ENCODE results near the gene MED27.

The MED27 gene

DNA sequence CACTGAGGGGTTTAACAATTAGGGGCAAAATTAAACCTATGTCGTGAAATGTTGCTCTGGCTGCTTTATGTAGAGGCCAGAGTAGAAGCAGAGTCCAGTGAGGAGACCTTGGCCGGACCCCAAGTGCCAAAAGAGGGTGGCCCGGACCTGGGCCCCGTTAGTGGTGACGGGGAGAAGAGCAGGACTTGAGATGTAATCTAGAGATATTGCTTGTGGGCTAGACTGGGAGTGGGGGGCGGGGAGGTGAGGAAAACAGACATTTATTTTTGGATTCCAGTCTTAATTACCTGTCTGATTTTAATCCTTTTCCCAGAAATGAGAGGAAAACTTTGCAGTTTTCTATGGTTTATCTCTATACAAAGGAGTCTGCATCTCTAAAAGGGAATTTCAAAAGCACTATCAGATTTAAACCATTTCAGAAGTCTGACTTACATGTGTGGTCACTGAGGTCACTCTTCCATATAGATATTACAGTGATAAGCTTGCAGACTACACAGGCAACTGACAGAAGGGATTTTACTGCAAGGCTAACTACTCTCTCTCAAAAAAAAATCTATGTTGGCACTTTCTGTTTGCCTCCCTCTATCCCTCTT is 108.1 kb downstream of the MED27 start:
- peaks cover 3 to 13% (median 11%) of the 10 kb centered on the region in 10 experiments for H3K4me1 ChIP-seq
- H4K20me1 ChIP-seq = peaks cover 0 to 29% (median 9%) of the 10 kb centered on the region in 11 experiments; a peak in 10 of 22 replicates
- H3K4me3 ChIP-seq = no peak overlapping the region
- TF ChIP-seq Cebpa-rat (IDR thresholded peaks at IDR 0.05) = no peak
- H3K27me3 ChIP-seq = no peaks in the 10 kb centered on the region
- H3K36me3 ChIP-seq = peaks cover 0 to 29% (median 11%) of the 10 kb centered on the region in 11 experiments; a peak in 13 of 22 replicates
- H3K9ac ChIP-seq = no peak overlapping the region
- no peak overlapping the region for H3K27ac ChIP-seq
- H3K4me2 ChIP-seq = no peak overlapping the region
- H3K9me3 ChIP-seq (replicated peaks in 1 of 11) = peaks cover 0 to 9% (median 0%) of the 10 kb centered on the region in 11 experiments; a peak in 4 of 22 replicates

DNA sequence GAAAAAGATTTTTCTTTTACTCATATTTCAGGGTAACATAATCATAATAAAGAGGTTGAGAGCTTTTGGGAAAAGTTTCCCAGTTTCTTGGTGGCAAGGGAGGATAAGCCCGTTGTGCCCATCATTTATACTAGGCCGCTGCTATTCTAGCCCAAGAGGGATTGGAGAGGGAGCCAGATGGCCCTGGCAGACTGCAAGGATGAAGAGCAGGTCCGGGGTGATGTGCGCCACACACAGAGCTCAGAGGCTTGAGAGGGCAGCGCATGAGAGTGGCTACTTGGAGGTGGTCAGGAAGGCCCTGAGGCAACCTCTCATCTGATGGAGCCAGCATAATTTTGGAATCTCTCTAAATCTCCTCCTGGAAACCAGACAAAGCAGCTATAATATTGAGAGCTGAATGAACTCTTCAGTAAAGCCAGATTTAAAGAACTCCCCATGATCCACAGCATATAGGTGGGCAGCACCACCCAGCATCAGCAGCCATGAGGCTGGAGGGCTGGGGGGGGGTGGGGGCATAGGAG is 110.1 kb downstream of the MED27 start:
- Histone ChIP-seq H3K27me3 (no peaks in the 10 kb centered on the region), H3K36me3 (peaks cover 0 to 26% (median 11%) of the 10 kb centered on the region in 11 experiments; a peak in 13 of 22 replicates), H3K4me1 (peaks cover 0 to 7% (median 0%) of the 10 kb centered on the region in 10 experiments; a peak in 1 of 20 replicates), H4K20me1 (peaks cover 0 to 36% (median 6%) of the 10 kb centered on the region in 11 experiments; a peak in 8 of 22 replicates), H3K4me2 (no peak overlapping the region), H3K4me3 (no peak overlapping the region), H3K9ac (no peak overlapping the region), H3K9me3 (replicated peaks in 1 of 11) (peaks cover 0 to 9% (median 0%) of the 10 kb centered on the region in 11 experiments; a peak in 4 of 22 replicates), H3K27ac (no peak overlapping the region)
- TF ChIP-seq Cebpa-rat (IDR thresholded peaks at IDR 0.05) = no peak

DNA sequence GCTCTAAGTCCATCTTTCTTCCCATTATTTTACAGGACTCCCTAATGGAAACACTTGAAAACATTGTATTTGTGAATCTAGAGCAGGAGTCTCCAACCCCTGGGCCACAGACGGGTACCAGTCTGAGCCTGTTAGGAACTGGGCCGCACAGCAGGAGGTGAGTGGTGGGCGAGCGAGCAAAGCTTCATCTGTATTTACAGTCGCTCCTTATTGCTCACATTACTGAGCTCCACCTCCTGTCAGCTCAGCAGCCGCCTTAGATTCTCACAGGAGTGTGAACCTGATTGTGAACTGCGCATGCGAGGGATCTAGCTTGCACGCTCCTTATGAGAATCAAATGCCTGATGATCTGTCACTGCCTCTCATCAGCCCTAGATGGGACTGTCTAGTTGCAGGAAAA is 111.0 kb downstream of the MED27 start:
- TF ChIP-seq Cebpa-rat (IDR thresholded peaks at IDR 0.05) = no peak
- peaks cover 0 to 7% (median 0%) of the 10 kb centered on the region in 10 experiments; a peak in 1 of 20 replicates for H3K4me1 ChIP-seq
- H3K9ac ChIP-seq = no peak overlapping the region
- H3K27ac ChIP-seq = no peak overlapping the region
- no peak overlapping the region for H3K4me2 ChIP-seq
- H3K4me3 ChIP-seq = no peak overlapping the region
- H3K9me3 ChIP-seq (replicated peaks in 1 of 11) = peaks cover 0 to 9% (median 0%) of the 10 kb centered on the region in 11 experiments; a peak in 4 of 22 replicates
- H4K20me1 ChIP-seq = peaks cover 0 to 36% (median 6%) of the 10 kb centered on the region in 11 experiments; a peak in 8 of 22 replicates
- H3K36me3 ChIP-seq = peaks cover 0 to 23% (median 8%) of the 10 kb centered on the region in 11 experiments; a peak in 12 of 22 replicates
- no peaks in the 10 kb centered on the region for H3K27me3 ChIP-seq

DNA sequence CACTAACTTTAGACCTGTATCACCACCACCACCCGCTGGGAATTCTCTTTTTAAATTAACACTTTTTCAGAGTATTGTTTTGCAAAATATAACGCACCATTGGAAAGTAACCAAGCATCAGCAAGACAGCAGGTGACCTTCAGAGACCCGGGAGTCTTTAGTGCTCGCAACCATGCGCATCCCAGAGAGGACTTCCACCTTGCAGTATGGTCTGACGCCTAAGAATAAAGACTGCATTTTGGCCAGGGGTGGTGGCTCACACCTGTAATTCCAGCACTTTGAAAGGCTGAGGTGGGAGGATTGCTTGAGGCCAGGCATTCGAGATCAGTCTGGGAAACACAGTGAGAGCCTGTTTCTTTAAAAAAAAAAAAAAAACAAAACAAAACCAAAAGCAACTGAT is 113.8 kb downstream of the MED27 start:
- Histone ChIP-seq H3K9me3 (replicated peaks in 1 of 11) (no peaks in the 10 kb centered on the region), H3K4me2 (no peak overlapping the region), H3K27me3 (no peaks in the 10 kb centered on the region), H4K20me1 (peaks cover 0 to 47% (median 7%) of the 10 kb centered on the region in 11 experiments; a peak in 8 of 22 replicates), H3K9ac (no peak overlapping the region), H3K4me3 (no peak overlapping the region), H3K4me1 (peaks cover 0 to 7% (median 0%) of the 10 kb centered on the region in 10 experiments; a peak in 1 of 20 replicates), H3K36me3 (peaks cover 0 to 17% (median 0%) of the 10 kb centered on the region in 11 experiments; a peak in 5 of 22 replicates), H3K27ac (no peak overlapping the region)
- TF ChIP-seq Cebpa-rat (IDR thresholded peaks at IDR 0.05) = no peak

DNA sequence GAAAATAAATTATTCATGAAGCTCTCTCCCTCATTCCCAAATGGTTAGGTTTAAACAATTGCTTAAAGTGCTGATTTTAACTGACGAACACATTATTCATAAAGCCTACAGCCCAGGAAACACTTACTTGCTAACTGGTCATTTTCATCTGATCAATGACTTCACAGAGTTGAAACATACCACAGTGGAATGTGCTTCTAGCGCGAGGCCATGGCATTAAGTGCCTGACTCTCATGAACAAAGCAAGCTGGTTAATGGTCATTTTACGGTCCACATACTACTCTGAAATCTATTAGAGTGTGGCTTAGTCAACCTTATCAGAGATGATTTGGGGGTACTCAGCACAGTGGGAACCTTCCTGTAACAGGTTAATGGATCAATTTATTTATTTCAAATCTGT is 114.6 kb downstream of the MED27 start:
- Histone ChIP-seq H3K27me3 (no peaks in the 10 kb centered on the region), H3K4me1 (peaks cover 0 to 7% (median 0%) of the 10 kb centered on the region in 10 experiments; a peak in 1 of 20 replicates), H3K27ac (no peak overlapping the region), H4K20me1 (peaks cover 0 to 44% (median 7%) of the 10 kb centered on the region in 11 experiments; a peak in 8 of 22 replicates), H3K9me3 (replicated peaks in 1 of 11) (no peaks in the 10 kb centered on the region), H3K4me2 (no peak overlapping the region), H3K9ac (no peak overlapping the region), H3K4me3 (no peak overlapping the region), H3K36me3 (peaks cover 0 to 23% (median 1%) of the 10 kb centered on the region in 11 experiments; a peak in 5 of 22 replicates)
- no peak for TF ChIP-seq Cebpa-rat (IDR thresholded peaks at IDR 0.05)

DNA sequence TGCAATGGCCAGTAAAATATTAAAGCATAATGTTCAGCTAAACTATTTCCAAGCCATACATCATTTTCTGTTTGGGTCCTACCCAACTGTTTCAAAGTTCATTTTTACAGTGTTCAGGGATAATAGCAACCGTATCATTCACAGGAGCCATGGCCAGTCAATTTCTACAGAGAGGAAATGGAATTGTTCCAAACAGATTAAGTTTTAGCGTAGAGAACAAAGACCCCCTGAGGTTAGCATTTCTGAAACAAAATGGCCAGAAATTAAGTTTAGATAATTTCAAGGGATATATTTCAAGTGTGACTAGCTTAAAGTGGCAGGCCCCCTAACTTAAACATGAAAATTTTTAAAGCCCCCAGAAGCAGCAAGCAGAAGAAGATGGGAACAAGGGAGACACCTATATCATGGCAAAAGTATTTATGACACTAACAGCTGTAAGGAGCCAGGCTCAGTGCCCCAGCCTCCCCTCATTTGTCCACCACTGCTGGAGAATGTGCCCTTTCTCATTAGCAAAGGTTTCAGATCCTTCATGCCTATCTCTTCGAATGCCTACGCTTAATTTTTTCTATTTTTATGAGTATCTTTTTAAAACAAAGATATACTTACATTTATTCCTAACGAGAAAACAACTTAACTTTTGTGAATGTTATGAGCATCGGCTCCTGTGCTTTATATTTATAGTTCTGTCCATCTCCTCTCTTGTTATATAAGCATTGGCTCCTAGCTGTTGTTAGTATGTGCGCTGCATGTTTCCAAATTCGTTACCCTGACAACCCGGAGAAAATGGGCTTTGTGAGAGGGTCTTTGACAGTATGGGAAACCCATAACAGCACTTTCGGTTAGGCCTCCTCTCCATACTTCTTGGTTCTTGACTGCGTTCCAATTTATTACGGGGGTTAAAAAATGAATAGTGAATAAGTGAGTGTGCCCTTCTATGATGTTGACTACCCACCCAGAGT is 116.3 kb downstream of the MED27 start:
- Histone ChIP-seq H3K4me3 (no peak overlapping the region), H3K4me2 (no peak overlapping the region), H3K4me1 (peaks cover 0 to 7% (median 0%) of the 10 kb centered on the region in 10 experiments; a peak in 1 of 20 replicates), H4K20me1 (peaks cover 0 to 44% (median 7%) of the 10 kb centered on the region in 11 experiments; a peak in 9 of 22 replicates), H3K27ac (no peak overlapping the region), H3K9me3 (replicated peaks in 1 of 11) (no peaks in the 10 kb centered on the region), H3K27me3 (no peaks in the 10 kb centered on the region), H3K36me3 (peaks cover 0 to 38% (median 8%) of the 10 kb centered on the region in 11 experiments; a peak in 8 of 22 replicates), H3K9ac (no peak overlapping the region)
- no peak for TF ChIP-seq Cebpa-rat (IDR thresholded peaks at IDR 0.05)

DNA sequence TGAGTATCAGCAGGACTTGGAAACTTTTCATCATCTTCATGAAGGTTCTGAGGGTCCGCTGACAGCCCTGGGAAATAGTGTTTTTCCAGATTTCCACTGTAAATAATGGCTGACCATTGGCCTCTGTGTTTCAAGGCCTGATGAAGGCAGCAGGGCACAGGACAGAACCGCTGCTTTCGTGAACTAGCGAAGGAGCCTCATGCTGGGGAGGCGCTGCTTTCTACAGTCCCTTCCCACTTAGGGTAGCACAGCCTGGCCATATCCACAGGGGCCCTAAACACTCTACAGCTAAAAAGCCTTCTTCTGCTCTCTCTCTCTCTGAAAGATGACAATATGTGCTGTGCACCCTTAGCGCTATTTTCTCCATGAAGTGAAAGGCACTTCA is 118.2 kb downstream of the MED27 start:
- H3K9me3 ChIP-seq (replicated peaks in 1 of 11) = no peaks in the 10 kb centered on the region

DNA sequence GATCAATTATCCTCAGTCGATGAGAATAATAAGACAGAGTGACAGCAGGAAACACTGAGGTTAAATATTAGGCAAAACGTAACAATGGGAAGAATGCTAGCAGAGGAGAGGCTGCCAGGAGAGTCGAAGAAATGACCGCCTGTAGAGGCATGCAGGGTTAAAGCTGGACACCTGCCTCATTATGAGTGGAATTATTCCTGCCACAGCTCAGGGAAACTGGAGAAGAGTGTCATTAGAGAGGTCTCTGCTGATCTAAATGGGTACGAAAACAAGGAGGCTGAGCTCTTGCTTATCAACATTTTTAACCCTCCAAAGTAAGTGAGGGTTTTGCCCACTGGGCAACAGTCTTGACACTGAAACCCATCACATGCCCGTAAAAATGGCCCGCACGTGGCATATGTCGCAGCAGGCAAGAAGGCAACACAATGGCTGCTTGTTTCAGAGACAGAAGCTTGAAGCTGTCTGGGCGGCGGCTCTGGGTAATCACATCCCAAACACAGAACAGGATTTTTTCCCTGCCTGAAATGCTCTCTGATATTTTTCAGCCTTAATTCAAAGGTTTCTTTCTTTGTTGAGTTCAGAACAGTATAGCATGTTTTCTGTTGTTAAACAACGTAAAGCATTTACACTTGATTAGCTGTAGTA is 118.7 kb downstream of the MED27 start:
- Histone ChIP-seq H3K9me3 (replicated peaks in 1 of 11) (no peaks in the 10 kb centered on the region), H3K27me3 (no peaks in the 10 kb centered on the region), H3K36me3 (peaks cover 0 to 42% (median 10%) of the 10 kb centered on the region in 11 experiments; a peak in 8 of 22 replicates), H3K4me3 (no peak overlapping the region), H3K27ac (no peak overlapping the region), H4K20me1 (peaks cover 0 to 34% (median 4%) of the 10 kb centered on the region in 11 experiments; a peak in 9 of 22 replicates), H3K4me1 (no peaks in the 10 kb centered on the region), H3K4me2 (no peak overlapping the region), H3K9ac (no peak overlapping the region)
- no peak for TF ChIP-seq Cebpa-rat (IDR thresholded peaks at IDR 0.05)

More for the DNA sequence above, 118.2 kb downstream of the MED27 start:
- no peak overlapping the region for H3K9ac ChIP-seq
- peaks cover 0 to 42% (median 10%) of the 10 kb centered on the region in 11 experiments; a peak in 8 of 22 replicates for H3K36me3 ChIP-seq
- no peak for TF ChIP-seq Cebpa-rat (IDR thresholded peaks at IDR 0.05)
- H3K4me3 ChIP-seq = no peak overlapping the region
- H4K20me1 ChIP-seq = peaks cover 0 to 36% (median 7%) of the 10 kb centered on the region in 11 experiments; a peak in 9 of 22 replicates
- H3K27ac ChIP-seq = no peak overlapping the region
- peaks cover 0 to 4% (median 0%) of the 10 kb centered on the region in 10 experiments; a peak in 1 of 20 replicates for H3K4me1 ChIP-seq
- no peak overlapping the region for H3K4me2 ChIP-seq
- H3K27me3 ChIP-seq = no peaks in the 10 kb centered on the region

All from BLaER1 treated with 17β-estradiol and CSF1 and Interleukin-3, amounts not matched to agents 10 nM and 100 nM (cell line).